Transverse colon (tissue), 4 donors: ENCODE measurements around the gene C1orf159.

Experiments used
- POLR2A ChIP-seq: fragments of 450-650 bp; IDR thresholded peaks from one replicate; pipeline ENCODE4 v1.6.1; 2016; ENCODE audit warnings: antibody characterized with exemption, mild to moderate bottlenecking, moderate library complexity
- POLR2AphosphoS5 ChIP-seq, 3 donors: sonication (generic); formaldehyde crosslinking; IDR thresholded peaks; one replicate each; pipeline ENCODE4 v1.6.1; 2016; ENCODE audit warnings: antibody characterized with exemption in 3 of 3
- TF ChIP-seq, protein P1 (sequence below), 5 experiments: fragments of 200-600 bp in 3 of 5; fragments of 450-650 bp in 2 of 5; sonication (generic) in 3 of 5; IDR thresholded peaks; 1 replicate in 2 of 5; 2 replicates in 3 of 5; pipeline ENCODE4 v1.5.1; 2016 to 2017; ENCODE audit warnings: antibody characterized with exemption in 5 of 5, inconsistent platforms in 3 of 5, mild to moderate bottlenecking in 2 of 5, moderate library complexity in 1 of 5

DNA sequence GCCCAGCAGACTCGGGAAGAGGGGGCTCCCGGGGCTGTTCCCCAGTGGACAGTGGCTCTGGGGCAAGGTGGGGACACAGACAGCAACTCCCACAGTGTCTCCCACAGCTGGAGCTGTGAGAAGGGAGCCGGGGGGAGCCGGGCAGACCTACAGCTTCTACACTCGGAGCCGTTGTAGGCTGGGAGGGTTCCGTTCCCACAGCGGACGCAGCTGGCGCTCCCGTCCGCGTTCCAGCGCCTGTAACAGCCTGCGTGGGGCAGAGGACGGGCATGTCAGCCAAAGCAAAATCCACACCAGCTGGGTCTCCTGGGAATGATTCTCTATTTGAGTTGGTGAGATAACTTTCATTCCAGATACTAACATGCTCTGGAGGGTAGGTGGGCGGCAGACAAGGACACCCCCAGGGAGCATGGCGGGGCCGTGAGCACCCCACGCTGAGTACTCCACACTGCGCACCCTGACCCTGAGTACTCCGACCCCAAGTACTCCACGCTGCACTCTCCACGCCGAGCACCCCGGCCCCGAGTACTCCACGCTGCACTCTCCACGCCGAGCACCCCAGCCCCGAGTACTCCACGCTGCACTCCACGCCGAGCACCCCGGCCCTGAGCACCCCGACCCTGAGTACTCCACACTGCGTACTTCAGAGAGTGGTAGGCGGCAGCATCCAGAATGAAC lies 28.4 kb downstream of the C1orf159 start:
- TF ChIP-seq POLR2A (no peak), POLR2AphosphoS5 (IDR thresholded peaks at IDR 0.05) (no peak)
- TF ChIP-seq, protein P1, sequence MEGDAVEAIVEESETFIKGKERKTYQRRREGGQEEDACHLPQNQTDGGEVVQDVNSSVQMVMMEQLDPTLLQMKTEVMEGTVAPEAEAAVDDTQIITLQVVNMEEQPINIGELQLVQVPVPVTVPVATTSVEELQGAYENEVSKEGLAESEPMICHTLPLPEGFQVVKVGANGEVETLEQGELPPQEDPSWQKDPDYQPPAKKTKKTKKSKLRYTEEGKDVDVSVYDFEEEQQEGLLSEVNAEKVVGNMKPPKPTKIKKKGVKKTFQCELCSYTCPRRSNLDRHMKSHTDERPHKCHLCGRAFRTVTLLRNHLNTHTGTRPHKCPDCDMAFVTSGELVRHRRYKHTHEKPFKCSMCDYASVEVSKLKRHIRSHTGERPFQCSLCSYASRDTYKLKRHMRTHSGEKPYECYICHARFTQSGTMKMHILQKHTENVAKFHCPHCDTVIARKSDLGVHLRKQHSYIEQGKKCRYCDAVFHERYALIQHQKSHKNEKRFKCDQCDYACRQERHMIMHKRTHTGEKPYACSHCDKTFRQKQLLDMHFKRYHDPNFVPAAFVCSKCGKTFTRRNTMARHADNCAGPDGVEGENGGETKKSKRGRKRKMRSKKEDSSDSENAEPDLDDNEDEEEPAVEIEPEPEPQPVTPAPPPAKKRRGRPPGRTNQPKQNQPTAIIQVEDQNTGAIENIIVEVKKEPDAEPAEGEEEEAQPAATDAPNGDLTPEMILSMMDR (IDR thresholded peaks at IDR 0.05), result no peak
